Muscle layer of colon (tissue), 2 donors: ENCODE results near the gene AIPL1.

Source experiments
- H3K27ac ChIP-seq: one replicate; pipeline ENCODE4 v1.7.0; 2013; ENCODE audit warnings: low read depth, mild to moderate bottlenecking, low read length, moderate library complexity
- H3K27me3 ChIP-seq, 2 donors: one replicate each; pipeline ENCODE4 v1.7.0; 2013; ENCODE audit warnings: low read length in 2 of 2, mild to moderate bottlenecking in 2 of 2; ENCODE audit not compliant: insufficient read depth in 2 of 2, control insufficient read depth in 1 of 2
- H3K36me3 ChIP-seq: one replicate; pipeline ENCODE4 v1.7.0; 2013; ENCODE audit warnings: mild to moderate bottlenecking, low read length; ENCODE audit not compliant: insufficient read depth
- H3K4me1 ChIP-seq: one replicate; pipeline ENCODE4 v1.7.0; 2013; ENCODE audit warnings: mild to moderate bottlenecking, low read length; ENCODE audit not compliant: insufficient read depth
- H3K4me3 ChIP-seq, 2 donors: one replicate each; pipeline ENCODE4 v1.7.0; 2013; ENCODE audit warnings: low read length in 2 of 2, low read depth in 1 of 2, mild to moderate bottlenecking in 1 of 2, moderate library complexity in 1 of 2
- H3K9ac ChIP-seq: one replicate; pipeline ENCODE4 v1.7.0; 2013; ENCODE audit warnings: low read length
- H3K9me3 ChIP-seq: one replicate; pipeline ENCODE4 v1.7.0; 2013; ENCODE audit warnings: mild to moderate bottlenecking, low read length
- donor health status: abdominal sarcoma.
- donor health status: Adenocarcinoma of cecum.

AIPL1 gene

DNA sequence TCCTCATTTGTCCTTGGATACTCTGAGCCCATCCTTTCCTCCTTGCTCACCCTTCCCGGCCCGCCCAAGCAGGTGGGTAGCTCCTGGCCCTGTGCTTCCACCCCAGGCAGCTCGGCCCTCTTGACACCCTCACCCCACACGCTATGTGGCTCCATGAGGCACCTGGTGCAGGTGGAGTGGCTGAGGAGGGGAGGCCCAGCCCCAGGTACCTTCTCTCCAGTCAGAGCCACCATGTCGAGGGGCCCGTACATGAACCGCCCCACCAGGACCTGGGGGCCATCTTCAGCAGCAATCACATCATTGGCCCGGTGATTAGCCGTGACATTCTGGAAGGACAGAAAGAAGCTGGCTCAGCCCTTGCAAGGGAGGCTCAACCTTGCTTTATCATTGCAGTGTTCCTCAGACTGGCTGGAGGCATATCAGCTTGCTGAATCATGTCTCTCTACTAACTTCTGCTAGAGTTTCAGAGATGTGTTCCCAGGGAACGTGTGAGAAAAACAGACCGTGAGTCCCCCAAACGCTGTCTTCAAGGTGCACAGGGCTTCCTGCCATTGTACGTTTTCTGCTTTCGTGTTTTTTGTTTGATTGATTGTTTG is 29.6 kb upstream of the AIPL1 start:
- Histone ChIP-seq H3K9me3 (no peaks in the 10 kb centered on the region), H3K9ac (no peak overlapping the region), H3K4me1 (no peaks in the 10 kb centered on the region), H3K27ac (no peak overlapping the region), H3K36me3 (peaks cover 9% of the 10 kb centered on the region), H3K4me3 (no peak overlapping the region), H3K27me3 (no peaks in the 10 kb centered on the region)

DNA sequence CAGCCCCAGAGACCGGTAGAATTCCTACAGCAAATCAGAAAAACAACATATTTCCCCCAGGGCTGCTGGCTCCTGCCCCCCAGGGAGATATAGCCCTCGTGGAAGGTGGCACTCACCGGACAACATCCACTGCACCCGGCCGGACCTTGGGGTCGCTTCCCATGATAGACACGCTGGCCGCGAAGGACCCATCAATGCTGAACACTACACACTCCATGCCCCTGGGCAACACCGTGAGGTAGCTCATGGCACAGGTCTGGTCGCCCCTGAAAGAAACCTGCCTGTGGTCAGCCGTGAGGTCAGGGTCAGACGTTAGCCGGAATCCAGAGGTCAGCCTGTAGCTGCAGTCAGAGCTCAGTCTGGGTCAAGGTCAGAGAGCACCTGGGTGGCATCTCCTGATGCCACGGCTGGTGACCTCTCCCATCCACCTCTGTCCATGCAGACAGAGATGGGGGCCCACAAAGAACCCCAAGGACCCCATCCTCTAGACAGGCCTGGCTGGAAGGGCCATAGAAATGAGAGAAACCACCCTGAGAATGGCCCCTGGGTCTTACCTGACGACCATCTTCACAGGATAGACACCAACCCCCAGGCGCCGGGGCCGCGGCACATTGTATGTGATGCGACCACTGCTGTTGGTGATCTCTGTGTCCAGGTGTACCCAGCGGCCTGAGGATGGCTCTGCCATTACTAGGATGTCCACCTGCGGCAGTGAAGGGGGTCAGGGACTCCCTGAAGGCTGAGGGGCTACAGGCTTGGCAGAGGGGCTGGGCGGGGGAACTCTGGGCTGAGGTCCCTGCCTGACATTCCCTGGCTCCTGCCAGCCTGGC is 28.9 kb upstream of the AIPL1 start:
- Histone ChIP-seq H3K9ac (no peak overlapping the region), H3K36me3 (peaks cover 6% of the 10 kb centered on the region), H3K4me3 (no peak overlapping the region), H3K27me3 (no peaks in the 10 kb centered on the region), H3K27ac (no peak overlapping the region), H3K4me1 (no peaks in the 10 kb centered on the region), H3K9me3 (no peaks in the 10 kb centered on the region)

DNA sequence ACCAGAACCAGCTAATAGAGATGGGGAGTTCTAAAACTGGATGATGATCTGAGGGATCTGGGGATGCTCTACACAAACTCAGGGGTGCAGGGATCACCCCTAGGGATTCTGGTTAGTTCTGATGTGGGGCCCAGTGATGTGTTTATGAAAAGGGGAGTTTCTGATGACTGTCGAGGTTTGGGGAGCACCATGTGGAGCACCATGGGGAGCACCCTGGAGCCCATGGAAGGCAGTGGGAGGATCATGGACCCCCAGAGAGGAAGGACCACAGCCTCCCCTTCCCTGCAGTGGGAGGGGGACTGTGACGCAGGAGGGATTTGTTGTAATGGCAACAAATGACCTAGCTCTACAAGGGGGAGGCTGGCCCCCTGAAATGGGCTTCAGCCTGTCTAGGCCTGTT is 27.8 kb upstream of the AIPL1 start:
- no peak overlapping the region for H3K4me3 ChIP-seq
- peaks cover 0 to under 1% of the 10 kb centered on the region in 2 donors for H3K27me3 ChIP-seq
- no peak overlapping the region for H3K27ac ChIP-seq
- H3K4me1 ChIP-seq = no peaks in the 10 kb centered on the region
- H3K36me3 ChIP-seq = peaks cover 6% of the 10 kb centered on the region
- H3K9ac ChIP-seq = no peak overlapping the region
- H3K9me3 ChIP-seq = no peaks in the 10 kb centered on the region

DNA sequence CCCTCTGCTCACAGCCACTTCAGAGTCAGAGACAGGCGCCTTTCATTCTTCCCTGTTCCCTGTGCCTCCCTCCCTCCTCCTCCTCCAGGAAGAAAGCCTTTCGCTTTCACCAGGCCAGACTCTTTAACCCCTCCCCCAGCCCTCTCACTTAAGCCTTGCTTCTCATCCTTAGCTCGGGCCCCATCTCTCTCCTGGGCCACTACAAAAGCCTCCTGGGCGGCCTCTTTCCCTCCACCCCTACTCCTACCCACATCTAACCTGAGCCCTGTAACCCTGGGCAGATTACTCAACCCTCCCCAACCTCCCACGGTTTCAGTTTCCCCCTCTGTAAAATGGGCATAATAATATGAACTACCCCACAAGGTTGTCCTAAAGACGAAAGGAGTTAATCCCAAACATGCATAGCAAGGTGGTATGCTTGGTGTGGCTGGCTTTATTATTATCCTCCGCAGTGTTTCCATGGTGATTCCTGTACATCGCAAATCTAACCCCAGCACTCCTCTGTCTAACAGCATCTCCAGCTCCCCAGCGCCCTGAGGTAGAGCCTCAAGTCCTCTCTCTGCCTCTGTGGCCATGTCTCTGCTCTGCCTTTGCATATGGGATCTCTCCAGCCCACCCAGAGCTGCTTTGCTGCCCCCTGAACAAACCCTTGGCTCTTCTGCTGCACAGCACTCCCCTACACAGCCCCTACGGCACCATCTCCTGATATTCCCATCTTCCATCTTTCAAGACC is 27.0 kb upstream of the AIPL1 start:
- Histone ChIP-seq H3K9ac (no peak overlapping the region), H3K36me3 (peaks cover 6% of the 10 kb centered on the region), H3K27ac (no peak overlapping the region), H3K4me3 (no peak overlapping the region), H3K4me1 (no peaks in the 10 kb centered on the region), H3K27me3 (peaks cover 0 to 8% of the 10 kb centered on the region in 2 donors), H3K9me3 (no peaks in the 10 kb centered on the region)

DNA sequence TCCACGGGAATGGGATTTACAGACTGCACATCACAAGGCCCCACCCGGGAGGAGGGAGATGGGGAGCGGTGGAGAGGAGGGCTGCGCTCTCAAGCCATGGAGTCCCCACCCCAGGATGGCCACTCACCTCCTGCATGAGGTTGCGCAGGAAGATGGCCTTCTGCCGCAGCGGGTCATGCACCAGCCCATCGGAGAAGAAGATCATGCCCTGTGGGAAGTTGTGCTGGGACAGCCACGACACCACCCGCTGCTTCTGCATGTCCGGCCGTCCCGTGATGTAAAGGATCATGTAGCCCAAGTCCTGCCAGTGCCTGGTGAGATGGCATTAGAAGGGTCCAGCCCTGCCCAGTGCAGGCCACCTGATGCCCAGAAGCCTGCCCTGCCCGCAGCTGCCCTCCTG is 26.3 kb upstream of the AIPL1 start:
- no peaks in the 10 kb centered on the region for H3K9me3 ChIP-seq
- no peak overlapping the region for H3K9ac ChIP-seq
- no peak overlapping the region for H3K4me3 ChIP-seq
- H3K27ac ChIP-seq = no peak overlapping the region
- H3K4me1 ChIP-seq = no peaks in the 10 kb centered on the region
- peaks cover 6% of the 10 kb centered on the region for H3K36me3 ChIP-seq
- H3K27me3 ChIP-seq = peaks cover 0 to 12% of the 10 kb centered on the region in 2 donors

DNA sequence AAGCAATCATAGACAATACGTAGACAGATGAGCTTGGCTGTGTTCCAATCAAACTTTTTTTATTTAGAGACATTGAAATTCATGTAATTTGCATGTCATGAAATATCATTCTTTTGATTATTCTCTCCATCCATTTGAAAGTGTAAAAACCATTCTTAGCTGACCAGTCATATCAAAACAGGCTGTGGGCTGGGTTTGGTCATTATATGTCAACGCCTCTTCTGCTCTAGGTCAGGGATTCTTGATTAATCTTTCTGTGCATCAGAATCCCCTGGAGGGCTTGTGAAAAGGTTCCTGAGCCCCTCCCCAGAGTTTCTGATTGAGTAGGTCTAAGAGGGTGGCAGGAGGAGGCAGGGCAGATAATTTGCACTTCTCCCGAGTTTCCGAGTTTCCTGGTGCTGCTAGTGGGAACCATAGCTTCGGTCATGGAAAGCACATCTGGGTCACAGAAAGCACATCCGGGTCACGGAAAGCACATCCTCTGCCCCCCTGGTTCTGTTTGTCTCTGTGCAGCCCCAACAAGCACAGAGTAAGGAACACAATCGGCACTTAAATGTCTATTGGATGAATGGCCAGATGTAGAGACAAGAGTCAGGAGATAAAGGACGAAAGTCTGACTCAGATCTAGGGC is 25.7 kb upstream of the AIPL1 start:
- Histone ChIP-seq H3K4me3 (no peak overlapping the region), H3K36me3 (peaks cover 6% of the 10 kb centered on the region), H3K27ac (no peak overlapping the region), H3K4me1 (no peaks in the 10 kb centered on the region), H3K27me3 (peaks cover 0 to 12% of the 10 kb centered on the region in 2 donors), H3K9me3 (no peaks in the 10 kb centered on the region), H3K9ac (no peak overlapping the region)

DNA sequence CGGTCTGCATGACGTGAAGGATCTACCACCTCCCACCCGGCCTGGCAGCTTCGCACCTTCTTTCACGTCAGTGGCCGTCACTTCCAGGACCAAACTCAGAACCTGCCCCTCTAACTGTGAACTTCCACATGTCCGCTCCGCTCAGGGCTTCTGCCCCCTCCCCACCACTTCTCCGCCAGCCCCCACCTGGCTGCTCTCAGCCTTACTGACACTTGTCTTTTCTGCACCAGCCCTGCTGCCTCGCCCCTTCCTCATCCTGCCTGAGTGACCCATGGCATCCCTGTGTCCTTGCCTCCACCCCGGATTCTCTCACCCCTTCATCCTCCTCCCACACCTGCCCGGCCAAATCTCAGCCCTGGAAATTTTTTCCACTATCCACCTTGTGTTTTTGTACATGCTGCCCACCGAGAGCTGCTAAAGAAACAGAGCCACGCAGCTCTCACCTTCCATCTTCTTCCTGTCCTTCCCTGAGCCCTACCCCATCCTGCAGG is 23.6 kb upstream of the AIPL1 start:
- no peaks in the 10 kb centered on the region for H3K4me1 ChIP-seq
- H3K9me3 ChIP-seq = no peaks in the 10 kb centered on the region
- H3K4me3 ChIP-seq = no peak overlapping the region
- H3K36me3 ChIP-seq = peaks cover 6% of the 10 kb centered on the region
- no peak overlapping the region for H3K27ac ChIP-seq
- no peak overlapping the region for H3K9ac ChIP-seq
- H3K27me3 ChIP-seq = peaks cover 0 to 12% of the 10 kb centered on the region in 2 donors

DNA sequence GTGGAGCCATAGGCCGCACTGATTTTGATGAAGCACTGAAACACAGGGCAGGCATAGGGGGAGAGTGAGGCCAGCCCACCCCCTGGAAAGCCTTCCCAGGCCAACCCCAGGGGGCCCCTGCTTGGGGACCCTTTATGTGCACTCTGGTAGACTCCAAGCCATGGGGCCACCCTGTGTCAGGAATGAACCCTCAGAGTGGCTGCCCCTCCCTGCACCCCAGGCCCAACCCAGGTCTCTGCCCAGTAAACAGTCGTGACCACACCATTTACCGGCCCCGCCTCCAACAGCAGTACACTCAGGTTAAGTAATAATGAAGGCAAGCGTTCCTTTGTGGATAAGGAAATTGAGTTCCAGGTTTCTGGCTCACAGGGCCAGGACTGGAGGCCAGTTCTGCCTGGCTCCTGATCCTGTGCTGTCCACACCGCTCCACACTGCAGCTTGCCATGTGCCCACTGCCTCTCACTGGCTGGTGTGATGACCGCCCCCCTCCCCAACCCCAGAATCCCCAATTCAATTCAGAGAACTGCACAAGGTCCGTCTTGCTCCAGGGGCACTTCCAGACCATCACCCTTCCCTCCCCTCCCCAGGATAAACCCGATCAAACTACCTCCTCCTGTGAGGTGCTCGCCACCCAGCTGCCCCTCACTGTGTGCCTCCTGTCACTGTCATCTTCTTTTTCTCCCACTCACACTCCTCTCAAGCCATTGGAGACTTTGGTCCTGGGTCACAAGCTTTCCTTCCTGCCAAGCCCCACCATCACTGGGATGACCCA is 23.0 kb upstream of the AIPL1 start:
- H3K27me3 ChIP-seq = peaks cover 0 to 12% of the 10 kb centered on the region in 2 donors
- H3K36me3 ChIP-seq = peaks cover 6% of the 10 kb centered on the region
- no peak overlapping the region for H3K9ac ChIP-seq
- no peak overlapping the region for H3K27ac ChIP-seq
- H3K9me3 ChIP-seq = no peaks in the 10 kb centered on the region
- H3K4me3 ChIP-seq = no peak overlapping the region
- H3K4me1 ChIP-seq = no peaks in the 10 kb centered on the region

DNA sequence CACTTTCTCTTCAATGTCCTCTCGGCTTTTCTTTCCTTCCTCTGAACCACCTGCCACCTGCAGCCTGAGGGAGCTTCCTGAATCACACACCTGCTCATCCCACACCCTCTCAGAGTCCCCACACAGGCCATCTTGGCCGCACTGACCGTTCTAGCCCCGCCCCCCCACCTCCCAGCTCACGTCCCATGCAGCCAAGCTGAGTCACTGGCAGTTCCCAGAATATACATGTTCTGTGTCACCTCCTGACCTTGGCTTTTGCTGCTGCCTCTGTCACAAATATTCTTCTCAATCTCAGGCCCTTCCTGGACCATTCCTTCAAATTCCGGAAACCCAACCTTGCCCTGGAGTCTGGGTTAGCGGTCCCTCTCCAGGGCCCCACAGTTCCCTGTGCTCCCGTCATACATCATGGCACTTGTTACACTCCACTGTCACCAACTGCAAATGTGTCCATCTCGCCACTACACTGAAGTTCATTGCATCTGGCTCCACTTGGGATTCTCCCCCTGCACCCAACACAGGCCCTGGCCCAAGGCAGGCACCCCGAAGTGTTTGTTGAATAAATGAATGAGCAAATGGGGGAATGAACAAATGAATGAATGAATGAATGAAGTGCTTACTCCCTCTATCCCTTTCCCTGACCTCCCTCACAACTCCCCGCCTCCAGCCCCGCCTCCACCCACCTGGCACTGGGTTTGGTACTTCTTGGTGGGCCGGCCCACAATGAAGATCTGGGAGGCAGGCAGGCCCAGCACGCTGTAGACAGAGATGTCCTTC is 22.2 kb upstream of the AIPL1 start:
- Histone ChIP-seq H3K4me3 (no peak overlapping the region), H3K9ac (no peak overlapping the region), H3K4me1 (no peaks in the 10 kb centered on the region), H3K27me3 (peaks cover 0 to 12% of the 10 kb centered on the region in 2 donors), H3K9me3 (no peaks in the 10 kb centered on the region), H3K27ac (no peak overlapping the region), H3K36me3 (no peaks in the 10 kb centered on the region)

DNA sequence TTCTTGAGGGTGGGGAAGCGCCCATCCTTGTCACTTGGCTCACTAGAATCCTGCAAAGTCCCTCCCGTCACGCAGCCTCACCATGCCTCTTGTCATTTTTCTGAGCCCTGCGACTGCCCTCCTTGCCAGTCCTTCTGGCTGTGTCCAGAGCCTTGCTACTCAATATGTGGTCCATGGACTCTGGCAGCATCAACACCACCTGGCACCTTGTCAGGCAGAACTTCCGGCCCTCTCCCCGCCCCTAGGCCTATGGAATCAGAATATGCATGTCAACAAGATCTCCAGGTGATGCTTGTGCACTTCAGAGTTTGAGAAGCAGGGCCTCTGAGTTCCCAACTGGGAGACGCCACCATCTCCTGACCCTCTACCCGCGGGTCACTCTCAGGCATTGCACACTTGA is 21.4 kb upstream of the AIPL1 start:
- Histone ChIP-seq H3K27me3 (peaks cover 0 to 12% of the 10 kb centered on the region in 2 donors), H3K9ac (no peak overlapping the region), H3K4me3 (no peak overlapping the region), H3K36me3 (no peaks in the 10 kb centered on the region), H3K27ac (no peak overlapping the region), H3K9me3 (no peaks in the 10 kb centered on the region), H3K4me1 (no peaks in the 10 kb centered on the region)
